ENCODE results near the gene ASB7.

ASB7 gene

DNA sequence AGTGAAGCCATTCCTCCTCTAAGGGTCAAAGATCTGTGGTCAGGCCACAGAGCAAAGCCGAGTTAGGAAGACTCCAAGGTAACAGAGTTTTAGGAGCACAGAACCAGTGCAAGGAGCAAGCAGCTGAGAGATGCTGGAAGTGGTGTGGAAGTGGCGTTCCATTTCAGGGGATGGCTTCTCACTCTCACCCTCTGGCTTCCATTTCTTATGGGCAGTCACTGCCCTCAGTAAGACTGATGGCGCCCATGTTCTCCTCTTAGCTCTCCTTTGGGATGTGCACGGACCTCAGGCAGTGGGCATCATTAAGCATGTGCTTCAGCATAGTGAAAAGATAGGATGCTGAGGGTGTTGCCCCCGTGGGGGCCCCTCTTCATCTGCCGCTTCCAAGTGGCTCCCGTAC lies 90.3 kb downstream of the ASB7 start:
- Histone ChIP-seq H3K9ac (ENCODE audit: insufficient read length) (no peak overlapping the region), H3K36me3 (ENCODE audit: insufficient read depth, low read length) (no peaks in the 10 kb centered on the region), H3K9me3 (ENCODE audit: low read depth, low read length) (no peaks in the 10 kb centered on the region), H3K27ac (no peak overlapping the region), H3K4me3 (no peak overlapping the region)
- TF ChIP-seq EZH2 (IDR thresholded peaks at IDR 0.05) (no peak), POLR2AphosphoS5 (IDR thresholded peaks at IDR 0.05; ENCODE audit: borderline replicate concordance, low read depth, low read length) (no peak), FOXP2 (optimal IDR thresholded peaks at IDR 0.05; ENCODE audit: control extremely low read depth, extremely low read length, insufficient read depth) (no peak)
- DNase-seq (ENCODE audit: low read depth, low spot score): no peak

GRCh38 chr15:100693451-100693850 lies 91.1 kb downstream of the ASB7 start:
- Histone ChIP-seq H3K9me3 (ENCODE audit: low read depth, low read length) (no peaks in the 10 kb centered on the region), H3K9ac (ENCODE audit: insufficient read length) (no peak overlapping the region), H3K4me3 (no peak overlapping the region), H3K27ac (no peak overlapping the region), H3K36me3 (ENCODE audit: insufficient read depth, low read length) (no peaks in the 10 kb centered on the region)
- no peak for TF ChIP-seq EZH2 (IDR thresholded peaks at IDR 0.05)
- no peak for TF ChIP-seq POLR2AphosphoS5 (IDR thresholded peaks at IDR 0.05; ENCODE audit: borderline replicate concordance, low read depth, low read length)
- no peak for TF ChIP-seq FOXP2 (optimal IDR thresholded peaks at IDR 0.05; ENCODE audit: control extremely low read depth, extremely low read length, insufficient read depth)
- DNase-seq (ENCODE audit: low read depth, low spot score): no peak

- Histone ChIP-seq H3K9ac (ENCODE audit: insufficient read length) (no peak overlapping the region), H3K36me3 (ENCODE audit: insufficient read depth, low read length) (no peaks in the 10 kb centered on the region), H3K4me3 (no peak overlapping the region), H3K9me3 (ENCODE audit: low read depth, low read length) (no peaks in the 10 kb centered on the region), H3K27ac (no peak overlapping the region)
- no peak for DNase-seq (ENCODE audit: low read depth, low spot score)
- TF ChIP-seq POLR2AphosphoS5 (IDR thresholded peaks at IDR 0.05; ENCODE audit: borderline replicate concordance, low read depth, low read length) (no peak), FOXP2 (optimal IDR thresholded peaks at IDR 0.05; ENCODE audit: control extremely low read depth, extremely low read length, insufficient read depth) (no peak), EZH2 (IDR thresholded peaks at IDR 0.05) (no peak)
Measured at GRCh38 chr15:100694381-100695021, 92.1 kb downstream of the ASB7 start.

DNA sequence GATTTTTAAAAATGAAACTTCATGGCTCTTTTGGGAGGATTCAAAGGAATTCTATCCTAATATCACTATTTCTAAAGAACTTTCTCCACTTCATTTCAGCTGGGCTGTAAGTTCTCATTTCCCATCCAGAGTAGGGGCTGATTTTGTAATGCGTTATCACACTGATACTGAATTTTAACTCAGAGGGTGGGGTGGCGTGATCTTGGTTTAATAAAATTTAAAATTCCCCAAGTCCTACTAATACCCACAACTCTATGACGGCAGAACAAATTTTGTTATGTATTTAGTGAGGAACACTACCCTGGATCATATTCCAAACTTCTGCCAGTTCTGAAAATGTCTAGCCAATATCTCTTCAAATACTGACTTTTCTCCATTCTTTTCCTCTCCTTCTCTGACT lies 92.7 kb downstream of the ASB7 start:
- no peak for DNase-seq (ENCODE audit: low read depth, low spot score)
- Histone ChIP-seq H3K9ac (ENCODE audit: insufficient read length) (no peak overlapping the region), H3K27ac (no peak overlapping the region), H3K4me3 (no peak overlapping the region), H3K9me3 (ENCODE audit: low read depth, low read length) (no peaks in the 10 kb centered on the region), H3K36me3 (ENCODE audit: insufficient read depth, low read length) (no peaks in the 10 kb centered on the region)
- TF ChIP-seq EZH2 (IDR thresholded peaks at IDR 0.05) (no peak), FOXP2 (optimal IDR thresholded peaks at IDR 0.05; ENCODE audit: control extremely low read depth, extremely low read length, insufficient read depth) (no peak), POLR2AphosphoS5 (IDR thresholded peaks at IDR 0.05; ENCODE audit: borderline replicate concordance, low read depth, low read length) (no peak)

GRCh38 chr15:100696452-100696851 lies 94.1 kb downstream of the ASB7 start:
- DNase-seq (ENCODE audit: low read depth, low spot score): no peak
- no peak overlapping the region for H3K4me3 ChIP-seq
- H3K27ac ChIP-seq: no peak overlapping the region
- no peaks in the 10 kb centered on the region for H3K36me3 ChIP-seq (ENCODE audit: insufficient read depth, low read length)
- no peaks in the 10 kb centered on the region for H3K9me3 ChIP-seq (ENCODE audit: low read depth, low read length)
- TF ChIP-seq FOXP2 (optimal IDR thresholded peaks at IDR 0.05; ENCODE audit: control extremely low read depth, extremely low read length, insufficient read depth) (no peak), POLR2AphosphoS5 (IDR thresholded peaks at IDR 0.05; ENCODE audit: borderline replicate concordance, low read depth, low read length) (no peak), EZH2 (IDR thresholded peaks at IDR 0.05) (no peak)
- no peak overlapping the region for H3K9ac ChIP-seq (ENCODE audit: insufficient read length)
